Kidney epithelial cell (primary cell): ENCODE data around the gene ZNF652. TPM values are rescaled to one million over a fixed set of nuclear protein-coding genes. Genes with fewer than 3 reads are reported as not detected.

ENCODE experiments used
- DNase-seq: peaks from one replicate; pipeline ENCODE4 v3.0.0-alpha.2; 2010; ENCODE audit warnings: low read depth
- H3K27me3 ChIP-seq: 2 replicates; pipeline ENCODE4 v1.6.0; 2011; ENCODE audit warnings: low read length; ENCODE audit not compliant: control insufficient read depth, insufficient read depth
- H3K36me3 ChIP-seq: 2 replicates; pipeline ENCODE4 v1.5.1; 2011; ENCODE audit warnings: low read length; ENCODE audit not compliant: control insufficient read depth, insufficient read depth
- H3K4me3 ChIP-seq: 2 replicates; pipeline ENCODE4 v1.5.1; 2011; ENCODE audit warnings: low read depth, mild to moderate bottlenecking, control low read depth, low read length
- CTCF ChIP-seq: IDR thresholded peaks from 2 replicates; pipeline ENCODE4 v1.5.1; 2011; ENCODE audit warnings: mild to moderate bottlenecking, moderate library complexity, low read length, control low read depth, inconsistent platforms; ENCODE audit not compliant: insufficient read depth, poor library complexity, severe bottlenecking
- total RNA-seq: library from RNA; depleted of rRNA; stranded (reverse); fragments of >200 nt; gene quantifications from 2 replicates; pipeline ENCODE4 v1.2.3, GENCODE V29; 2015

Gene ZNF652
- total RNA-seq, 1 donor from 2014 or later, result 21.4 TPM

GRCh38 chr17:49359990-49360795 lies 1.9 kb downstream of the ZNF652 start:
- H3K27me3 ChIP-seq, result no peaks in the 10 kb centered on the region
- TF ChIP-seq CTCF, result no peak
- no peaks in the 10 kb centered on the region for H3K36me3 ChIP-seq
- DNase-seq, result no peak
- H3K4me3 ChIP-seq, result peak overlapping the region; percentile 96

- TF ChIP-seq CTCF, result no peak
- Histone ChIP-seq H3K27me3 (no peaks in the 10 kb centered on the region), H3K36me3 (no peaks in the 10 kb centered on the region), H3K4me3 (no peak overlapping the region)
- no peak for DNase-seq
Observed at GRCh38 chr17:49358641-49359247, 3.3 kb downstream of the ZNF652 start.

- TF ChIP-seq CTCF, result no peak
- Histone ChIP-seq H3K27me3 (no peaks in the 10 kb centered on the region), H3K36me3 (no peaks in the 10 kb centered on the region), H3K4me3 (no peak overlapping the region)
- no peak for DNase-seq
Observed at GRCh38 chr17:49357516-49357915, 4.5 kb downstream of the ZNF652 start.

DNA sequence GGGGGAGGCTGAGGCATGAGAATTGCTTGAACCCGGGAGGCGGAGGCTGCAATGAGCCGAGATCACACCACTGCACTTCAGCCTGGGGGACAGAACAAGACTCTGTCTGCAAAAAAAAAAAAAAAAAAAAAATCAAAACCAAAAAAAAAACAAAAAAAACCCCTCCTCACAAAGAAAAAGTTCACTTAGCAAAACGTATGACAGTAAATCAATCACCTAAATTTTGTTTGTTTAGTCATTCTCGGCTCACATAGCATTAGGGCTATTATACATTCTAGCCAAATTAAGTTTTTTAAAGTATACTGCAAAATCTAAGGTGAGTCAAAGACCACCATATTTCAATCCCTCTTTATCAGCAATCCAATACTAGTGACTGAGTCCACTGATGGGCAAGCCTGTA lies 5.7 kb downstream of the ZNF652 start:
- Histone ChIP-seq H3K4me3 (no peak overlapping the region), H3K36me3 (no peaks in the 10 kb centered on the region), H3K27me3 (no peaks in the 10 kb centered on the region)
- no peak for DNase-seq
- no peak for TF ChIP-seq CTCF

DNA sequence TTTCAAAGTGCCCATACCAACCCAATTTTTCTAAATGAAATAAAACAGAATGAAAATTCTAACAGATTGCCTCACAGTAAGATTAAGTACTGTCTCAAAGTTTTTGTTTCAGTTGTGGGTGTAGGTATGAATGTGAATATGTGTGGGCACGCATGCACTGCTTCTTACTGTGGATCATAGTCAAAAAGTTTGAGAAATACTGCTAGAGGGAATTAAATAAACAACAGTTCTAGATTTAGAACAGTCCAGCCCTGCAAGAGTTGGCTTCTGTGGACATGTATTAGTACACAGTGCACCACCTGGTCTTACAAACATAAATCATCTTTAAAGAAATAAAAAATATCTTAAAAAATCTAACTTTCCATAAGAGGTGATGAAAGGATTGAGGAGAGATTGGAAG lies 8.4 kb downstream of the ZNF652 start:
- Histone ChIP-seq H3K27me3 (no peaks in the 10 kb centered on the region), H3K4me3 (no peak overlapping the region), H3K36me3 (no peaks in the 10 kb centered on the region)
- no peak for TF ChIP-seq CTCF
- DNase-seq, result no peak

- DNase-seq, result no peak
- H3K4me3 ChIP-seq, result no peak overlapping the region
- no peak for TF ChIP-seq CTCF
- no peaks in the 10 kb centered on the region for H3K36me3 ChIP-seq
- no peaks in the 10 kb centered on the region for H3K27me3 ChIP-seq
Observed at GRCh38 chr17:49352587-49353154, 9.4 kb downstream of the ZNF652 start.
